Lower leg skin (tissue), 3 donors: ENCODE results near the gene PEX5.

ENCODE experiments used
- POLR2A ChIP-seq, 2 donors: fragments of 450-650 bp; IDR thresholded peaks; one replicate each; pipeline ENCODE4 v1.6.1; 2016 to 2017; ENCODE audit warnings: antibody characterized with exemption in 2 of 2, mild to moderate bottlenecking in 1 of 2, moderate library complexity in 1 of 2
- TF ChIP-seq, protein P1 (sequence below), 3 donors: fragments of 450-650 bp; IDR thresholded peaks; one replicate each; pipeline ENCODE4 v1.5.1; 2016; ENCODE audit warnings: antibody characterized with exemption in 3 of 3, mild to moderate bottlenecking in 3 of 3, moderate library complexity in 2 of 3

DNA sequence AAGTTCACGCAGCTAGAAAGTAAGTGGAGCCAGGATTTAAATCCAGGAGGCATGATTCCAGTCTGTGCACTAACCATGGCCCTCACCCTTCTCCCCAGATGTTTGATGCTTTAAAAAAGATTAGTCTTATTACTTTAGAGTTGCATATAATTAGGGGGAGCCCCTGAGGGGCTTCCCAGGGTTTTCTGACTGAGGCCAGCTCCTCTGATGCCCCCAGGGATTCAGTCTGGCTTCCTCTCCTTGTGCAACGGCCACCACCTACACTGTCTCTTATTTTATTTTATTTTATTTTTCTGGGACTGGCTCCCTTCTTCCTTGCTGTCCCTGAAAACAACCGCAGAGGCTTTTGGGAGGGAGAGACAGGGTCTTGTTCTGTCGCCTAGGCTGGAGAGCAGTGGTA is 36.7 kb upstream of the PEX5 start:
- TF ChIP-seq, protein P1, sequence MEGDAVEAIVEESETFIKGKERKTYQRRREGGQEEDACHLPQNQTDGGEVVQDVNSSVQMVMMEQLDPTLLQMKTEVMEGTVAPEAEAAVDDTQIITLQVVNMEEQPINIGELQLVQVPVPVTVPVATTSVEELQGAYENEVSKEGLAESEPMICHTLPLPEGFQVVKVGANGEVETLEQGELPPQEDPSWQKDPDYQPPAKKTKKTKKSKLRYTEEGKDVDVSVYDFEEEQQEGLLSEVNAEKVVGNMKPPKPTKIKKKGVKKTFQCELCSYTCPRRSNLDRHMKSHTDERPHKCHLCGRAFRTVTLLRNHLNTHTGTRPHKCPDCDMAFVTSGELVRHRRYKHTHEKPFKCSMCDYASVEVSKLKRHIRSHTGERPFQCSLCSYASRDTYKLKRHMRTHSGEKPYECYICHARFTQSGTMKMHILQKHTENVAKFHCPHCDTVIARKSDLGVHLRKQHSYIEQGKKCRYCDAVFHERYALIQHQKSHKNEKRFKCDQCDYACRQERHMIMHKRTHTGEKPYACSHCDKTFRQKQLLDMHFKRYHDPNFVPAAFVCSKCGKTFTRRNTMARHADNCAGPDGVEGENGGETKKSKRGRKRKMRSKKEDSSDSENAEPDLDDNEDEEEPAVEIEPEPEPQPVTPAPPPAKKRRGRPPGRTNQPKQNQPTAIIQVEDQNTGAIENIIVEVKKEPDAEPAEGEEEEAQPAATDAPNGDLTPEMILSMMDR (IDR thresholded peaks at IDR 0.05) = no peak
- no peak for TF ChIP-seq POLR2A (IDR thresholded peaks at IDR 0.05)
